ENCODE measurements around the gene GBX2. TPM values are rescaled to one million over a fixed set of nuclear protein-coding genes. Genes with fewer than 3 reads are reported as not detected.

The GBX2 gene
- total RNA-seq, 2 experiments from 2014 or later: not detected

DNA sequence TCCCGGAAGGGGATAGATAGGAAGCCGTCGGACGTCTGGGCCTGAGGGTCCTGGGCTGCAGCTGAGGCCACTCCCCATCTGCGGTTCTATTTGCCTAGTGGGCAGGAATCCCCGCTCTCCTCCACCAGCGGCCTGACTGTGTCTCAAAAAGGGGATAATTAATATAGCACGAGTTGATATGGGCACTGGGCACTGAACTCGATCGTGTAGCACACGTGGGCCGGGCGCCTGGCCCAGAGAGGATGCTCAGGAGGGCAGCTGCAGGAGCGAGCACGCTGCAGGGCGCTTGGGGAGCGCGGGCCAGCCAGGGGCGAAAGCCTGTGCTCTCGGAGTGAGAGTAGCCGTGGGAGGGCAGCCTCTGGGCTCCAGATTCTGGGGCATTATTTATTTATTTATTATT, 8.8 kb upstream of the GBX2 start:
- Mint-ChIP-seq H3K27me3 (peaks cover 81% of the 10 kb centered on the region), H3K9me3 (no peaks in the 10 kb centered on the region), H3K36me3 (ENCODE audit: low read depth) (no peaks in the 10 kb centered on the region), H3K4me1 (ENCODE audit: low read depth) (peaks cover 15% of the 10 kb centered on the region), H3K27ac (no peak overlapping the region), H3K4me3 (no peak overlapping the region)
- Histone ChIP-seq H3K4me3 (ENCODE audit: low read length) (no peak overlapping the region), H3K27ac (ENCODE audit: low read depth in 1 of 2, low read length in 2 of 2) (no peak overlapping the region), H3K27me3 (ENCODE audit: control insufficient read depth in 1 of 2, insufficient read depth in 2 of 2, low read length in 2 of 2) (peaks cover 62 to 94% of the 10 kb centered on the region in 2 experiments), H3K4me1 (ENCODE audit: insufficient read depth, low read length) (peaks cover 17% of the 10 kb centered on the region), H3K9me3 (ENCODE audit: control insufficient read depth in 1 of 2, insufficient read depth in 1 of 2, low read length in 2 of 2) (peaks cover 0 to 37% of the 10 kb centered on the region in 2 experiments), H3K36me3 (ENCODE audit: insufficient read depth, low read length) (no peaks in the 10 kb centered on the region)
- ATAC-seq (ENCODE audit: poor library complexity): no peak
- POLR2A ChIA-PET: no interaction called here
- CTCF ChIA-PET: no interaction called here
- TF ChIP-seq, protein P1, sequence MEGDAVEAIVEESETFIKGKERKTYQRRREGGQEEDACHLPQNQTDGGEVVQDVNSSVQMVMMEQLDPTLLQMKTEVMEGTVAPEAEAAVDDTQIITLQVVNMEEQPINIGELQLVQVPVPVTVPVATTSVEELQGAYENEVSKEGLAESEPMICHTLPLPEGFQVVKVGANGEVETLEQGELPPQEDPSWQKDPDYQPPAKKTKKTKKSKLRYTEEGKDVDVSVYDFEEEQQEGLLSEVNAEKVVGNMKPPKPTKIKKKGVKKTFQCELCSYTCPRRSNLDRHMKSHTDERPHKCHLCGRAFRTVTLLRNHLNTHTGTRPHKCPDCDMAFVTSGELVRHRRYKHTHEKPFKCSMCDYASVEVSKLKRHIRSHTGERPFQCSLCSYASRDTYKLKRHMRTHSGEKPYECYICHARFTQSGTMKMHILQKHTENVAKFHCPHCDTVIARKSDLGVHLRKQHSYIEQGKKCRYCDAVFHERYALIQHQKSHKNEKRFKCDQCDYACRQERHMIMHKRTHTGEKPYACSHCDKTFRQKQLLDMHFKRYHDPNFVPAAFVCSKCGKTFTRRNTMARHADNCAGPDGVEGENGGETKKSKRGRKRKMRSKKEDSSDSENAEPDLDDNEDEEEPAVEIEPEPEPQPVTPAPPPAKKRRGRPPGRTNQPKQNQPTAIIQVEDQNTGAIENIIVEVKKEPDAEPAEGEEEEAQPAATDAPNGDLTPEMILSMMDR (IDR thresholded peaks at IDR 0.05): no peak
- DNase-seq: no peak
- intact Hi-C loops (cut with DNase I, micrococcal nuclease): loop anchor here in 1 of 2 experiments (5.0 kb wide), 1 partner anchor 410 kb away; no protein-coding TSS in a partner anchor

DNA sequence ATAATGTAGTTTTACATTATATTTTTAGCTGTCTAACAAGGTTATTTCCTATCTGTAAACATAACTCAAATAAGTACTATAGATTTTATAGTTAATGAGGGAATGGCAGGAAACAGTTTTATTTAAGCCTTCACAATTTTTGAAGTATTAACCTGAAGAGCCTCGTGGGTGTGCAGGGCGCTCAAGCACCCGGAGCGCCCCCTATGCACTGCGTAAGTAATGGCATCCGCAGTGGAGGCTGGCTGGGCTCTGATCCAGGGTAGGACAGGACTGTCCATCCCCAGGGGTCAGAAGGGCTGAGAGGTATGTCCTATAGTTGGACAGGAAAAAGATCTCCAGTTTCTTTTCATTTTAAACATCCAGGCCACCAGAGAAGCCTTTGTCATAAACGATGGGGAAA, 8.2 kb upstream of the GBX2 start:
- intact Hi-C loops (cut with DNase I, micrococcal nuclease): loop anchor here in 1 of 2 experiments (5.0 kb wide), 1 partner anchor 409 kb away; no protein-coding TSS in a partner anchor
- Histone ChIP-seq H3K27ac (ENCODE audit: low read depth in 1 of 2, low read length in 2 of 2) (no peak overlapping the region), H3K36me3 (ENCODE audit: insufficient read depth, low read length) (no peaks in the 10 kb centered on the region), H3K27me3 (ENCODE audit: control insufficient read depth in 1 of 2, insufficient read depth in 2 of 2, low read length in 2 of 2) (peaks cover 60 to 94% of the 10 kb centered on the region in 2 experiments), H3K9me3 (ENCODE audit: control insufficient read depth in 1 of 2, insufficient read depth in 1 of 2, low read length in 2 of 2) (peaks cover 0 to 40% of the 10 kb centered on the region in 2 experiments), H3K4me1 (ENCODE audit: insufficient read depth, low read length) (peaks cover 18% of the 10 kb centered on the region), H3K4me3 (ENCODE audit: low read length) (no peak overlapping the region)
- Mint-ChIP-seq H3K4me3 (no peak overlapping the region), H3K27ac (no peak overlapping the region), H3K27me3 (peaks cover 80% of the 10 kb centered on the region), H3K9me3 (no peaks in the 10 kb centered on the region), H3K36me3 (ENCODE audit: low read depth) (no peaks in the 10 kb centered on the region), H3K4me1 (ENCODE audit: low read depth) (peaks cover 16% of the 10 kb centered on the region)
- ChIA-PET CTCF (no interaction called here), POLR2A (no interaction called here)
- ATAC-seq (ENCODE audit: poor library complexity) (no peak), DNase-seq (peak in 1 of 14 experiments; percentile 25)
- TF ChIP-seq, protein P1 (IDR thresholded peaks at IDR 0.05): no peak

DNA sequence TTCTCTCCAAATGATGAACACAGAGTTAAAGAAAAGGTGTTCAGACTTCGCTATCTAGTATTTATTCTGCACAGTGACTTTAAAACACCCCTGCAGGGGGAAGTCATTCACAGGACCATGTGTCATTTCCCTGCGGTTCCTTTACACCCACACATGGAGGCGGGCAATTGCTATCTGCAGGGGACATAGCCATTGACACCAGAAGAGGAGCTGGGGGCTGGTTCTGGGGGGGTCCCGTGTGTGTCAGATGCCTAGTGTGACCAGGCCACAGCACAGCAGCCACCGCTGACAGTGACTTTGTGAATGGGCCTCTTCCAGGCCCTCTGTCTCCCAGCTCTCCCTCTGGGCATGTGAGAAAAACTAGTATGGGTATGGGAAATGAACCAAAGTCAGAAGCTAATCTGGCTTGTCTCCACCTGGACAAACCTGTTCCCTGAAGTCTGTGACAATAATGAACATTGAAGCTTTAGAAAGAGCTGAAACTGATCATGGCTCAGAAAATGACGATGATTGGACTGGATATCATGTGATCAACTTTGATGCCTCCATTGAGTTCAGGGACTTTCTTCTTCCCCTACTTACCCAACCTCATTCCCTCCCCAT, 7.5 kb upstream of the GBX2 start:
- H3K4me1 ChIP-seq (ENCODE audit: insufficient read depth, low read length): peaks cover 19% of the 10 kb centered on the region
- peaks cover 60 to 94% of the 10 kb centered on the region in 2 experiments for H3K27me3 ChIP-seq (ENCODE audit: control insufficient read depth in 1 of 2, insufficient read depth in 2 of 2, low read length in 2 of 2)
- Mint-ChIP-seq H3K27ac (no peak overlapping the region), H3K4me1 (ENCODE audit: low read depth) (peaks cover 16% of the 10 kb centered on the region), H3K4me3 (no peak overlapping the region), H3K36me3 (ENCODE audit: low read depth) (no peaks in the 10 kb centered on the region), H3K9me3 (no peaks in the 10 kb centered on the region), H3K27me3 (peaks cover 79% of the 10 kb centered on the region)
- intact Hi-C loops (cut with DNase I, micrococcal nuclease): loop anchor here in 1 of 2 experiments (5.0 kb wide), 1 partner anchor 408 kb away; no protein-coding TSS in a partner anchor
- TF ChIP-seq, protein P1 (IDR thresholded peaks at IDR 0.05): no peak
- H3K4me3 ChIP-seq (ENCODE audit: low read length): no peak overlapping the region
- CTCF ChIA-PET: no interaction called here
- DNase-seq (no peak), ATAC-seq (ENCODE audit: poor library complexity) (no peak)
- no peak overlapping the region for H3K27ac ChIP-seq (ENCODE audit: low read depth in 1 of 2, low read length in 2 of 2)
- POLR2A ChIA-PET: no interaction called here
- H3K9me3 ChIP-seq (ENCODE audit: control insufficient read depth in 1 of 2, insufficient read depth in 1 of 2, low read length in 2 of 2): peaks cover 0 to 42% of the 10 kb centered on the region in 2 experiments
- H3K36me3 ChIP-seq (ENCODE audit: insufficient read depth, low read length): no peaks in the 10 kb centered on the region
